Effector CD8-positive, alpha-beta T cell (primary cell): ENCODE data around the gene MGAT5B.

ENCODE experiments used
- DNase-seq: peaks from one replicate; lab custom pipeline; 2025; lab: John Stamatoyannopoulos, UW

Gene MGAT5B

GRCh38 chr17:76905836-76906235, 37.6 kb downstream of the MGAT5B start:
- DNase-seq: no peak

GRCh38 chr17:76906463-76906862, 38.3 kb downstream of the MGAT5B start:
- DNase-seq: no peak

GRCh38 chr17:76907352-76907751, 39.1 kb downstream of the MGAT5B start:
- no peak for DNase-seq

- DNase-seq: no peak
These were observed 42.0 kb downstream of the MGAT5B start for GRCh38 chr17:76909971-76910760.

- DNase-seq: no peak
These were observed 43.3 kb downstream of the MGAT5B start for GRCh38 chr17:76911299-76912017.

- no peak for DNase-seq
These were observed 44.4 kb downstream of the MGAT5B start for GRCh38 chr17:76912421-76913164.

GRCh38 chr17:76914937-76915336, 46.7 kb downstream of the MGAT5B start:
- no peak for DNase-seq

- DNase-seq: no peak
These were observed 47.8 kb downstream of the MGAT5B start for GRCh38 chr17:76915840-76916510.

GRCh38 chr17:76917829-76918228, 49.6 kb downstream of the MGAT5B start:
- DNase-seq: no peak

- no peak for DNase-seq
These were observed 50.6 kb downstream of the MGAT5B start for GRCh38 chr17:76918811-76919210.

GRCh38 chr17:76920364-76921139, 52.3 kb downstream of the MGAT5B start:
- no peak for DNase-seq

GRCh38 chr17:76921340-76922036, 53.3 kb downstream of the MGAT5B start:
- no peak for DNase-seq

- no peak for DNase-seq
These were observed 53.9 kb downstream of the MGAT5B start for GRCh38 chr17:76922084-76922483.

- no peak for DNase-seq
These were observed 54.8 kb downstream of the MGAT5B start for GRCh38 chr17:76922967-76923366.

- no peak for DNase-seq
These were observed 55.3 kb downstream of the MGAT5B start for GRCh38 chr17:76923491-76923890.

- no peak for DNase-seq
These were observed 56.4 kb downstream of the MGAT5B start for GRCh38 chr17:76924345-76925342.

GRCh38 chr17:76925441-76925891, 57.3 kb downstream of the MGAT5B start:
- DNase-seq: no peak

GRCh38 chr17:76926237-76926866, 58.1 kb downstream of the MGAT5B start:
- no peak for DNase-seq

GRCh38 chr17:76927577-76927976, 59.4 kb downstream of the MGAT5B start:
- DNase-seq: no peak
